Central memory CD8-positive, alpha-beta T cell (primary cell): Measurements from ENCODE around the gene RNF182.
"Not testable (repeated sequence)": the region's sequence is repeated elsewhere in the genome, so short reads cannot be mapped to it uniquely, and the experiment has no call there.

ENCODE experiments used
- ATAC-seq: fragments of 150-1000 bp; cut with Tn5 transposase; replicated peaks from 2 replicates; pipeline ENCODE4 v1.10.0; 2022; ENCODE audit warnings: mild to moderate bottlenecking, moderate FRiP score, moderate number of reproducible peaks; ENCODE audit not compliant: poor library complexity, severe bottlenecking; ENCODE audit errors: extremely low read depth
- DNase-seq, 2 donors: peaks; one replicate each; pipeline ENCODE4 v3.0.0; 2021; ENCODE audit warnings: low spot score in 2 of 2
- H3K27ac Mint-ChIP-seq: one replicate; pipeline ENCODE4 v1.8.0; 2022; ENCODE audit warnings: low read depth, mild to moderate bottlenecking, moderate library complexity, mixed read lengths
- H3K27me3 Mint-ChIP-seq: one replicate; pipeline ENCODE4 v1.8.0; 2022; ENCODE audit warnings: mixed read lengths
- H3K36me3 Mint-ChIP-seq: one replicate; pipeline ENCODE4 v1.8.0; 2022; ENCODE audit warnings: mild to moderate bottlenecking, moderate library complexity, mixed read lengths; ENCODE audit not compliant: insufficient read depth
- H3K4me1 Mint-ChIP-seq: one replicate; pipeline ENCODE4 v1.8.0; 2022; ENCODE audit warnings: mixed read lengths
- H3K4me3 Mint-ChIP-seq: one replicate; pipeline ENCODE4 v1.8.0; 2022; ENCODE audit warnings: mild to moderate bottlenecking, moderate library complexity, mixed read lengths
- H3K9me3 Mint-ChIP-seq: one replicate; pipeline ENCODE4 v1.8.0; 2022; ENCODE audit warnings: mixed read lengths

RNF182 gene

DNA sequence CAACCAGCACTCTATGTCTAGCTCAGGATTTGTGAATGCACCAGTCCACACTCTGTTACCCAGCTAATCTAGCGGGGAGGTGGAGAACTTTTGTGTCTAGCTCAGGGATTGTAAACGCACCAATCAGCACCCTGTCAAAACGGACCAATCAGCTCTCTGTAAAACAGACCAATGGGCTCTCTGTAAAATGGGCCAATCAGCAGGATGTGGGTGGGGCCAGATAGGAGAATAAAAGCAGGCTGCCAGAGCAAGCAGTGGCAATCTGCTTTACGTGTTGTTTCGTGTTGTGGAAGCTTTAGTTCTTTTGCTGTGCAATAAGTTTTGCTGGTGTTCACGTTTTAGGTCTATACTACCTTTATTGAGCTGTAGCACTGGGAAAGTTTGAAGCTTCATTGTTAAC lies 93.8 kb downstream of the RNF182 start:
- not testable (repeated sequence) for H3K27ac Mint-ChIP-seq

DNA sequence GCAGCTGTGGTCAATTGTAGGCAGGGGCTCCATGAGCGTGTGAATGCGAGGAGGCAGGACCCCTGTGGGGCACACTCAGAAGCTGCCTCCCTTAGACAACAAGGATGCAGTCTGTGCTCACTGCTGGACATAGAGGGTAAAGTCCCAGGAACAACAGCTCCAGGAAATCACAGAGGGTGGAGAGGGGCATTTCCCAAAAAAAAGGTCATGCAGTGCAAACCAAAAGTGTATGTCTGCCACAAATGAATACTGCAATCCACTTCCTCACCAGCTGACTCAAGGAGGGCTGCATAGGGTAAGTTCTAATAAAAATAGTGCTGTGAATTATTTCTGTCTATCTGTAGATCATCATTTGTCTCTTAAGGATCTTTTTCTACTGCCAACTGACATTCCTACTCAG lies 95.8 kb downstream of the RNF182 start:
- no peaks in the 10 kb centered on the region for H3K9me3 Mint-ChIP-seq
- H3K36me3 Mint-ChIP-seq = no peaks in the 10 kb centered on the region
- no peak for DNase-seq
- no peak for ATAC-seq
- H3K4me1 Mint-ChIP-seq = no peaks in the 10 kb centered on the region
- peaks cover 59% of the 10 kb centered on the region for H3K27me3 Mint-ChIP-seq
- H3K27ac Mint-ChIP-seq = no peak overlapping the region
- H3K4me3 Mint-ChIP-seq = no peak overlapping the region

More for the DNA sequence above, 93.8 kb downstream of the RNF182 start:
- not testable (repeated sequence) for H3K9me3 Mint-ChIP-seq, H3K4me3 Mint-ChIP-seq, H3K36me3 Mint-ChIP-seq, ATAC-seq, H3K4me1 Mint-ChIP-seq, DNase-seq
- H3K27me3 Mint-ChIP-seq = peaks cover 56% of the 10 kb centered on the region

- ATAC-seq = no peak
- H3K27ac Mint-ChIP-seq = no peak overlapping the region
- H3K4me1 Mint-ChIP-seq = no peaks in the 10 kb centered on the region
- no peaks in the 10 kb centered on the region for H3K36me3 Mint-ChIP-seq
- no peaks in the 10 kb centered on the region for H3K9me3 Mint-ChIP-seq
- DNase-seq = no peak
- no peak overlapping the region for H3K4me3 Mint-ChIP-seq
- H3K27me3 Mint-ChIP-seq = peaks cover 59% of the 10 kb centered on the region
Measured at GRCh38 chr6:14021449-14021848, 96.7 kb downstream of the RNF182 start.

DNA sequence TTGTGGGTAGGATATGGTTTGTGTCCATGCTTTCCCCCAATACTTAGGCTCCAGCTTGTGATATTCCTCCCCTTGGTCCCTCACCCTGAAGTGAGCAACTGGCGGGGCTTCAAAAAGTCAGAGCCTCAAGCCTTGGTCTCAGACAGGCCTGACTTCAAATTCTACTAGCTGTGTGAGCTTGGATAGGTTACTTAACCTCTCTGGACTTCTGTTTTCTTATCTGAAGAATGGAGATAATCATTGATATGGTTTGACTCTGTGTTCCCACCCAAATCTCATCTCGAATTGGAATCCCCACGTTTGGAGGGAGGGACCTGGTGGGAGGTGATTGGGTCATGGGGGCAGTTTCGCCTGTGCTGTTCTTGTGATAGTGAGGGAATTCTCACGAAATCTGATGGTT lies 97.9 kb downstream of the RNF182 start:
- no peak overlapping the region for H3K4me3 Mint-ChIP-seq
- no peaks in the 10 kb centered on the region for H3K36me3 Mint-ChIP-seq
- no peak for ATAC-seq
- H3K27ac Mint-ChIP-seq = no peak overlapping the region
- no peak for DNase-seq
- H3K27me3 Mint-ChIP-seq = peaks cover 65% of the 10 kb centered on the region
- peaks cover 5% of the 10 kb centered on the region for H3K4me1 Mint-ChIP-seq
- no peaks in the 10 kb centered on the region for H3K9me3 Mint-ChIP-seq

DNA sequence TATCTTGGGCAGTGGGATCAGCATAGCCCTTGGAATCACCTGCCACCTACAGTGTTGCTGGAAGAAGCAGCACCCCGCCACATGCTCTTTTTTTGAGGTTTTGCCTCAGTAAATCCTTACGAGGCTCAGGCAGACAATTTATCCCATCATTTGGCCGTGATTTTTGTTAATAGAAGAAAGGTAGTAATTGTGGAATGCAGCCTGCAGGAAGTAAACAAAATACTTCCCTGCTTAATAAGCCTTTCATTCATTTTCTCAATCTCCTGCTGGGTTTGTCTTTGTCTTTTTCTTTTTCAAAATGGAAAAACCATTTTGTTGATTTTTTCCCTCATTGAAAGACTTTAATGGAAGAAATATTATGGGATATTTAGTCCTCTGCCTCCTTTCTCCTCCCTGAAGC lies 99.1 kb downstream of the RNF182 start:
- no peak for DNase-seq
- Mint-ChIP-seq H3K4me1 (peaks cover 5% of the 10 kb centered on the region), H3K27ac (no peak overlapping the region), H3K27me3 (peaks cover 76% of the 10 kb centered on the region), H3K36me3 (no peaks in the 10 kb centered on the region), H3K4me3 (no peak overlapping the region), H3K9me3 (no peaks in the 10 kb centered on the region)
- no peak for ATAC-seq

GRCh38 chr6:14025160-14025559 lies 100.4 kb downstream of the RNF182 start:
- Mint-ChIP-seq H3K27me3 (peaks cover 87% of the 10 kb centered on the region), H3K27ac (no peak overlapping the region), H3K4me1 (peaks cover 5% of the 10 kb centered on the region), H3K9me3 (no peaks in the 10 kb centered on the region), H3K4me3 (no peak overlapping the region), H3K36me3 (no peaks in the 10 kb centered on the region)
- DNase-seq (no peak), ATAC-seq (no peak)

GRCh38 chr6:14026831-14027539 lies 102.2 kb downstream of the RNF182 start:
- Mint-ChIP-seq H3K4me1 (peaks cover 5% of the 10 kb centered on the region), H3K27me3 (peaks cover 92% of the 10 kb centered on the region), H3K4me3 (no peak overlapping the region), H3K9me3 (no peaks in the 10 kb centered on the region), H3K27ac (no peak overlapping the region), H3K36me3 (no peaks in the 10 kb centered on the region)
- ATAC-seq (no peak), DNase-seq (no peak)

- H3K27ac Mint-ChIP-seq = no peak overlapping the region
- peaks cover 87% of the 10 kb centered on the region for H3K27me3 Mint-ChIP-seq
- H3K9me3 Mint-ChIP-seq = no peaks in the 10 kb centered on the region
- no peak overlapping the region for H3K4me3 Mint-ChIP-seq
- DNase-seq (no peak), ATAC-seq (no peak)
- H3K4me1 Mint-ChIP-seq = peaks cover 5% of the 10 kb centered on the region
- H3K36me3 Mint-ChIP-seq = no peaks in the 10 kb centered on the region
Measured at GRCh38 chr6:14028631-14029030, 103.9 kb downstream of the RNF182 start.

DNA sequence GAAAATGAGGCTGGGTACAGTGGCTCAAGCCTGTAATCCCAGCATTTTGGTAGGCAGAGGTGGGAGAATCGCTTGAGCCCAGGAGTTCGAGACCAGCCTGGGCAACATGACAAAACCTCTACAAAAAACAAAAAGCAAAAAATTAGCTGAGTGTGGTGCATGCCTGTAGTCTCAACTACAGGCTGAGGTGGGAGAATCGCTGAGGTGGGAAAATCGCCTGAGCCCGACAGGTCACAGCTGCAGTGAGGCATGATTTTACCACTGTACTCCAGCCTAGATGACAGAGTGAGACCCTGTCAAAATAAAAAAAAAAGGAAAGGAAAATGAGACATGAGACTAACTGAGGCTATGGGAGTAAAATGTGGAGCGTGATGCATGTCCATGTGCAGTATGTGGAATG lies 104.9 kb downstream of the RNF182 start:
- no peaks in the 10 kb centered on the region for H3K9me3 Mint-ChIP-seq
- H3K4me1 Mint-ChIP-seq = peaks cover 5% of the 10 kb centered on the region
- peaks cover 87% of the 10 kb centered on the region for H3K27me3 Mint-ChIP-seq
- no peak overlapping the region for H3K27ac Mint-ChIP-seq
- H3K4me3 Mint-ChIP-seq = no peak overlapping the region
- no peak for ATAC-seq
- no peak for DNase-seq
- H3K36me3 Mint-ChIP-seq = no peaks in the 10 kb centered on the region
